WTC11 (cell line): ENCODE results near the gene CCDC144A. TPM values are rescaled to one million over a fixed set of nuclear protein-coding genes. Genes with fewer than 3 reads are reported as not detected.

ENCODE experiments used
- ATAC-seq: fragments of 200-7000 bp; cut with Tn5 transposase; 2 replicates; pipeline ENCODE4 v1.10.0; 2021; ENCODE audit warnings: mild to moderate bottlenecking, moderate library complexity
- CTCF ChIA-PET: fragments of 300-600 bp; sonication (Branson Sonifier 250); formaldehyde crosslinking; loops from one replicate; lab custom pipeline; 2021; ENCODE audit warnings: antibody characterized with exemption; lab: Charles Lee
- POLR2A ChIA-PET: fragments of 350-600 bp; sonication (Branson Sonifier 250); formaldehyde crosslinking; loops from one replicate; lab custom pipeline; 2021; ENCODE audit warnings: antibody characterized with exemption; lab: Charles Lee
- DNase-seq: peaks from one replicate; pipeline ENCODE4 v3.0.0; 2021; ENCODE audit warnings: low spot score
- H3K27ac Mint-ChIP-seq: 2 replicates; pipeline ENCODE4 v1.8.0; 2021; ENCODE audit warnings: mixed read lengths
- H3K27me3 Mint-ChIP-seq: 2 replicates; pipeline ENCODE4 v1.8.0; 2021; ENCODE audit warnings: low read depth, mild to moderate bottlenecking, moderate library complexity, mixed read lengths
- H3K36me3 Mint-ChIP-seq: 2 replicates; pipeline ENCODE4 v1.8.0; 2021; ENCODE audit warnings: mixed read lengths
- H3K4me1 Mint-ChIP-seq: 2 replicates; pipeline ENCODE4 v1.8.0; 2022; ENCODE audit warnings: mixed read lengths
- H3K4me3 Mint-ChIP-seq: 2 replicates; pipeline ENCODE4 v1.8.0; 2021; ENCODE audit warnings: mild to moderate bottlenecking, moderate library complexity, mixed read lengths
- H3K9me3 Mint-ChIP-seq: 2 replicates; pipeline ENCODE4 v1.8.0; 2021; ENCODE audit warnings: mixed read lengths
- ESRRA ChIP-seq: sonication (generic); formaldehyde crosslinking; IDR thresholded peaks from 2 replicates; pipeline ENCODE4 v1.8.1; 2022; ENCODE audit warnings: mild to moderate bottlenecking, missing genetic modification reagents, borderline replicate concordance
- FOXK1 ChIP-seq: sonication (generic); formaldehyde crosslinking; IDR thresholded peaks from 2 replicates; pipeline ENCODE4 v1.8.0; 2022; ENCODE audit warnings: mild to moderate bottlenecking, moderate library complexity, missing genetic modification reagents
- MYBL2 ChIP-seq: sonication (generic); formaldehyde crosslinking; IDR thresholded peaks from 2 replicates; pipeline ENCODE4 v1.8.1; 2023; ENCODE audit warnings: mild to moderate bottlenecking, moderate library complexity, missing genetic modification reagents
- NR2C2 ChIP-seq: sonication (generic); formaldehyde crosslinking; IDR thresholded peaks from 2 replicates; pipeline ENCODE4 v1.8.0; 2022; ENCODE audit warnings: mild to moderate bottlenecking, missing genetic modification reagents
- RELA ChIP-seq: sonication (generic); formaldehyde crosslinking; IDR thresholded peaks from 2 replicates; pipeline ENCODE4 v1.8.1; 2022; ENCODE audit warnings: missing genetic modification reagents, mild to moderate bottlenecking, borderline replicate concordance
- ZBTB21 ChIP-seq: sonication (generic); formaldehyde crosslinking; IDR thresholded peaks from 2 replicates; pipeline ENCODE4 v1.8.1; 2023; ENCODE audit warnings: mild to moderate bottlenecking, missing genetic modification reagents, borderline replicate concordance
- ZNF416 ChIP-seq: fragments of 250-450 bp; sonication (Bioruptor Pico); IDR thresholded peaks from 2 replicates; pipeline ENCODE4 v1.9.0; 2021; ENCODE audit warnings: mild to moderate bottlenecking, inconsistent platforms
- total RNA-seq: library from RNA; stranded (reverse); gene quantifications from 3 replicates; pipeline ENCODE4 v1.2.3, GENCODE V29; 2021
- TF ChIP-seq, protein P1 (sequence below): sonication (generic); formaldehyde crosslinking; IDR thresholded peaks from 2 replicates; pipeline ENCODE4 v1.8.0; 2022; ENCODE audit warnings: missing genetic modification reagents
- TF ChIP-seq, protein P2 (sequence below): sonication (generic); formaldehyde crosslinking; IDR thresholded peaks from 2 replicates; pipeline ENCODE4 v1.8.1; 2022; ENCODE audit warnings: missing genetic modification reagents, borderline replicate concordance
- TF ChIP-seq, protein P3 (sequence below): fragments of 250-450 bp; sonication (Bioruptor Pico); IDR thresholded peaks from 2 replicates; pipeline ENCODE4 v1.9.0; 2021; ENCODE audit warnings: moderate library complexity, mild to moderate bottlenecking, inconsistent platforms, borderline replicate concordance
- TF ChIP-seq, protein P4 (sequence below): fragments of 250-450 bp; sonication (Bioruptor Pico); IDR thresholded peaks from 2 replicates; pipeline ENCODE4 v1.8.0; 2021; ENCODE audit warnings: mild to moderate bottlenecking
- TF ChIP-seq, protein P5 (sequence below): fragments of 250-450 bp; sonication (Bioruptor Pico); IDR thresholded peaks from 2 replicates; pipeline ENCODE4 v2.1.2; 2022; ENCODE audit warnings: mild to moderate bottlenecking, moderate library complexity
- TF ChIP-seq, protein P6 (sequence below): sonication (generic); formaldehyde crosslinking; IDR thresholded peaks from 2 replicates; pipeline ENCODE4 v1.8.0; 2022; ENCODE audit warnings: mild to moderate bottlenecking, missing genetic modification reagents
- TF ChIP-seq, protein P7 (sequence below): sonication (generic); formaldehyde crosslinking; conservative IDR thresholded peaks from 2 replicates; pipeline ENCODE4 v1.8.1; 2022; ENCODE audit warnings: mild to moderate bottlenecking, missing genetic modification reagents
- TF ChIP-seq, protein P8 (sequence below): sonication (generic); formaldehyde crosslinking; IDR thresholded peaks from 2 replicates; pipeline ENCODE4 v1.8.1; 2022; ENCODE audit warnings: low read depth, mild to moderate bottlenecking, moderate library complexity, missing genetic modification reagents, borderline replicate concordance
- TF ChIP-seq, protein P9 (sequence below): sonication (generic); formaldehyde crosslinking; IDR thresholded peaks from 2 replicates; pipeline ENCODE4 v1.8.0; 2023; ENCODE audit warnings: missing genetic modification reagents, mild to moderate bottlenecking, borderline replicate concordance

CCDC144A gene
- total RNA-seq, 1 experiment from 2014 or later: 2.6 TPM

DNA sequence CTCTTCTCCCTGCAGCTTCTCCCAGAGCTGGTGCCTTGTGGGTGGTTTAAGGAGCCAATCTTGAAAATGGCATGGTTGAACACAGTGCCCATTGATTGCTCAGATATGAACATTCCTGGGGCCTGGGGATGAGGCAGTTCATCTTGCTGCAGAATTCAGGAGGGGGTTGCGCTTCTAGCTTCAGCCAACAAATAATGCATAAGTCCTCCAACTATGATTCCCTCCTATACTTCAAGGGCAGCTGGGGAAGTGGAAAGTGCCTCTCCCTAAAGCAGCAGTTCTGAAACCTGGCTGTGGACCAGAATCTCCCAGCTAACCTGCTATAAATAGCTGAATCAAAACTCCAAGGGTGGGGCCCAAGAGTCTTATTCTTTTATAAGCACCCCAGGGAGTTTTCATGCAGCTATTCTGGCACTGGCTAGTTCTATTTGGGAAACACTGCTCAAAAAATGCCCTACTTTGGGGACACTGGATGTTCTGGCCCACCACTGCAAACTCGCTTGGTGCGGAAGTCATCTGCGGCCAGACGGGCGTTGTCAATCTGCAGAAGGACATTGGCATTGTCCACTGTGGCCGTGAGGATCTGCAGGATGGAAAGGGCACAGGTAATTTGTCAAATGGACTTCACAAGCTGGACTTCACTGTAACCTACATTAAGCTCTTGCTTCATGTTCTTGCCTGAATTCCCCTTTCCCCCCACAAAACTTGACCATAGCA, 130.3 kb downstream of the CCDC144A start (continued):
- TF ChIP-seq, protein P1, sequence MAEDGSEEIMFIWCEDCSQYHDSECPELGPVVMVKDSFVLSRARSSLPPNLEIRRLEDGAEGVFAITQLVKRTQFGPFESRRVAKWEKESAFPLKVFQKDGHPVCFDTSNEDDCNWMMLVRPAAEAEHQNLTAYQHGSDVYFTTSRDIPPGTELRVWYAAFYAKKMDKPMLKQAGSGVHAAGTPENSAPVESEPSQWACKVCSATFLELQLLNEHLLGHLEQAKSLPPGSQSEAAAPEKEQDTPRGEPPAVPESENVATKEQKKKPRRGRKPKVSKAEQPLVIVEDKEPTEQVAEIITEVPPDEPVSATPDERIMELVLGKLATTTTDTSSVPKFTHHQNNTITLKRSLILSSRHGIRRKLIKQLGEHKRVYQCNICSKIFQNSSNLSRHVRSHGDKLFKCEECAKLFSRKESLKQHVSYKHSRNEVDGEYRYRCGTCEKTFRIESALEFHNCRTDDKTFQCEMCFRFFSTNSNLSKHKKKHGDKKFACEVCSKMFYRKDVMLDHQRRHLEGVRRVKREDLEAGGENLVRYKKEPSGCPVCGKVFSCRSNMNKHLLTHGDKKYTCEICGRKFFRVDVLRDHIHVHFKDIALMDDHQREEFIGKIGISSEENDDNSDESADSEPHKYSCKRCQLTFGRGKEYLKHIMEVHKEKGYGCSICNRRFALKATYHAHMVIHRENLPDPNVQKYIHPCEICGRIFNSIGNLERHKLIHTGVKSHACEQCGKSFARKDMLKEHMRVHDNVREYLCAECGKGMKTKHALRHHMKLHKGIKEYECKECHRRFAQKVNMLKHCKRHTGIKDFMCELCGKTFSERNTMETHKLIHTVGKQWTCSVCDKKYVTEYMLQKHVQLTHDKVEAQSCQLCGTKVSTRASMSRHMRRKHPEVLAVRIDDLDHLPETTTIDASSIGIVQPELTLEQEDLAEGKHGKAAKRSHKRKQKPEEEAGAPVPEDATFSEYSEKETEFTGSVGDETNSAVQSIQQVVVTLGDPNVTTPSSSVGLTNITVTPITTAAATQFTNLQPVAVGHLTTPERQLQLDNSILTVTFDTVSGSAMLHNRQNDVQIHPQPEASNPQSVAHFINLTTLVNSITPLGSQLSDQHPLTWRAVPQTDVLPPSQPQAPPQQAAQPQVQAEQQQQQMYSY (CRISPR knock-in tag): no peak
- TF ChIP-seq NR2C2 (CRISPR knock-in tag): no peak
- no peak for TF ChIP-seq MYBL2
- TF ChIP-seq, protein P2, sequence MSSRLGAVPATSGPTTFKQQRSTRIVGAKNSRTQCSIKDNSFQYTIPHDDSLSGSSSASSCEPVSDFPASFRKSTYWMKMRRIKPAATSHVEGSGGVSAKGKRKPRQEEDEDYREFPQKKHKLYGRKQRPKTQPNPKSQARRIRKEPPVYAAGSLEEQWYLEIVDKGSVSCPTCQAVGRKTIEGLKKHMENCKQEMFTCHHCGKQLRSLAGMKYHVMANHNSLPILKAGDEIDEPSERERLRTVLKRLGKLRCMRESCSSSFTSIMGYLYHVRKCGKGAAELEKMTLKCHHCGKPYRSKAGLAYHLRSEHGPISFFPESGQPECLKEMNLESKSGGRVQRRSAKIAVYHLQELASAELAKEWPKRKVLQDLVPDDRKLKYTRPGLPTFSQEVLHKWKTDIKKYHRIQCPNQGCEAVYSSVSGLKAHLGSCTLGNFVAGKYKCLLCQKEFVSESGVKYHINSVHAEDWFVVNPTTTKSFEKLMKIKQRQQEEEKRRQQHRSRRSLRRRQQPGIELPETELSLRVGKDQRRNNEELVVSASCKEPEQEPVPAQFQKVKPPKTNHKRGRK (CRISPR knock-in tag): no peak
- TF ChIP-seq, protein P3, sequence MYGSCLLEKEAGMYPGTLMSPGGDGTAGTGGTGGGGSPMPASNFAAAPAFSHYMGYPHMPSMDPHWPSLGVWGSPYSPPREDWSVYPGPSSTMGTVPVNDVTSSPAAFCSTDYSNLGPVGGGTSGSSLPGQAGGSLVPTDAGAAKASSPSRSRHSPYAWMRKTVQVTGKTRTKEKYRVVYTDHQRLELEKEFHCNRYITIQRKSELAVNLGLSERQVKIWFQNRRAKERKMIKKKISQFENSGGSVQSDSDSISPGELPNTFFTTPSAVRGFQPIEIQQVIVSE (CRISPR knock-in tag): no peak
- TF ChIP-seq, protein P4, sequence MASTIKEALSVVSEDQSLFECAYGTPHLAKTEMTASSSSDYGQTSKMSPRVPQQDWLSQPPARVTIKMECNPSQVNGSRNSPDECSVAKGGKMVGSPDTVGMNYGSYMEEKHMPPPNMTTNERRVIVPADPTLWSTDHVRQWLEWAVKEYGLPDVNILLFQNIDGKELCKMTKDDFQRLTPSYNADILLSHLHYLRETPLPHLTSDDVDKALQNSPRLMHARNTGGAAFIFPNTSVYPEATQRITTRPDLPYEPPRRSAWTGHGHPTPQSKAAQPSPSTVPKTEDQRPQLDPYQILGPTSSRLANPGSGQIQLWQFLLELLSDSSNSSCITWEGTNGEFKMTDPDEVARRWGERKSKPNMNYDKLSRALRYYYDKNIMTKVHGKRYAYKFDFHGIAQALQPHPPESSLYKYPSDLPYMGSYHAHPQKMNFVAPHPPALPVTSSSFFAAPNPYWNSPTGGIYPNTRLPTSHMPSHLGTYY (CRISPR knock-in tag): no peak

DNA sequence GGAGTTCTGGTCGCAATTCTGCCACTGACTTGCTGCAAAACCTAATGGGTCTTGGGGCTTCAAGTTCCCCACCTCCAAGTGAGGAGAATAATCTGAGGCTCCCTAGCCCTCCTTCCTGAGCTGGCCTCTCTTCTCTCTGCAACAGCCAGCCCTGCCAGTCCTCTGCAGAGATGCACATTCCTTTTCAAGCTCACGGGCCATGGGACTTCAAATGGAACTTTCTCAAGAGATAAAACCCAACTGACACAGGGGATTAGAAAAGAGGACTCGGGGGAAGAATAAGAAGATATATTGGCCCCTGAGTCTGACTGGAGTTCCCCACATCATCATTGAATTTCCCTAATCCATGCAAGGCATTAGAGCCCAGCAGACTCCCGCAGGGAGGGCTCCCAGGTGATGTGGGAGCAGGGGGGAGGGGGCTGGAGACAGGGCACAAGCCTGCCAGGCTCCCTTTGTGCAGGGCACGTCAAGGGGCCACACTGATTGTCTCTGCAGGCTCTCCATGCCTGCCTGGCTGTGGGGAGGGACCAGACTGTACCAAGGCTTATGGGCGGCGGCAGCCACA, 131.0 kb downstream of the CCDC144A start:
- no peak for ATAC-seq
- no peak for DNase-seq
- TF ChIP-seq, protein P5, sequence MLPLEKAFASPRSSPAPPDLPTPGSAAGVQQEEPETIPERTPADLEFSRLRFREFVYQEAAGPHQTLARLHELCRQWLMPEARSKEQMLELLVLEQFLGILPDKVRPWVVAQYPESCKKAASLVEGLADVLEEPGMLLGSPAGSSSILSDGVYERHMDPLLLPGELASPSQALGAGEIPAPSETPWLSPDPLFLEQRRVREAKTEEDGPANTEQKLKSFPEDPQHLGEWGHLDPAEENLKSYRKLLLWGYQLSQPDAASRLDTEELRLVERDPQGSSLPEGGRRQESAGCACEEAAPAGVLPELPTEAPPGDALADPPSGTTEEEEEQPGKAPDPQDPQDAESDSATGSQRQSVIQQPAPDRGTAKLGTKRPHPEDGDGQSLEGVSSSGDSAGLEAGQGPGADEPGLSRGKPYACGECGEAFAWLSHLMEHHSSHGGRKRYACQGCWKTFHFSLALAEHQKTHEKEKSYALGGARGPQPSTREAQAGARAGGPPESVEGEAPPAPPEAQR (CRISPR knock-in tag): no peak
- TF ChIP-seq ZBTB21 (CRISPR knock-in tag) (no peak), ZNF416 (CRISPR knock-in tag) (no peak), ESRRA (CRISPR knock-in tag) (no peak), FOXK1 (CRISPR knock-in tag) (no peak), RELA (CRISPR knock-in tag) (no peak)
- TF ChIP-seq, protein P6, sequence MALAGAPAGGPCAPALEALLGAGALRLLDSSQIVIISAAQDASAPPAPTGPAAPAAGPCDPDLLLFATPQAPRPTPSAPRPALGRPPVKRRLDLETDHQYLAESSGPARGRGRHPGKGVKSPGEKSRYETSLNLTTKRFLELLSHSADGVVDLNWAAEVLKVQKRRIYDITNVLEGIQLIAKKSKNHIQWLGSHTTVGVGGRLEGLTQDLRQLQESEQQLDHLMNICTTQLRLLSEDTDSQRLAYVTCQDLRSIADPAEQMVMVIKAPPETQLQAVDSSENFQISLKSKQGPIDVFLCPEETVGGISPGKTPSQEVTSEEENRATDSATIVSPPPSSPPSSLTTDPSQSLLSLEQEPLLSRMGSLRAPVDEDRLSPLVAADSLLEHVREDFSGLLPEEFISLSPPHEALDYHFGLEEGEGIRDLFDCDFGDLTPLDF (CRISPR knock-in tag): no peak
- TF ChIP-seq, protein P7, sequence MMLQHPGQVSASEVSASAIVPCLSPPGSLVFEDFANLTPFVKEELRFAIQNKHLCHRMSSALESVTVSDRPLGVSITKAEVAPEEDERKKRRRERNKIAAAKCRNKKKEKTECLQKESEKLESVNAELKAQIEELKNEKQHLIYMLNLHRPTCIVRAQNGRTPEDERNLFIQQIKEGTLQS: no peak
- TF ChIP-seq, protein P8, sequence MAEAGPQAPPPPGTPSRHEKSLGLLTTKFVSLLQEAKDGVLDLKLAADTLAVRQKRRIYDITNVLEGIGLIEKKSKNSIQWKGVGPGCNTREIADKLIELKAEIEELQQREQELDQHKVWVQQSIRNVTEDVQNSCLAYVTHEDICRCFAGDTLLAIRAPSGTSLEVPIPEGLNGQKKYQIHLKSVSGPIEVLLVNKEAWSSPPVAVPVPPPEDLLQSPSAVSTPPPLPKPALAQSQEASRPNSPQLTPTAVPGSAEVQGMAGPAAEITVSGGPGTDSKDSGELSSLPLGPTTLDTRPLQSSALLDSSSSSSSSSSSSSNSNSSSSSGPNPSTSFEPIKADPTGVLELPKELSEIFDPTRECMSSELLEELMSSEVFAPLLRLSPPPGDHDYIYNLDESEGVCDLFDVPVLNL (CRISPR knock-in tag): no peak
- TF ChIP-seq, protein P3 (CRISPR knock-in tag): no peak
- TF ChIP-seq, protein P9, sequence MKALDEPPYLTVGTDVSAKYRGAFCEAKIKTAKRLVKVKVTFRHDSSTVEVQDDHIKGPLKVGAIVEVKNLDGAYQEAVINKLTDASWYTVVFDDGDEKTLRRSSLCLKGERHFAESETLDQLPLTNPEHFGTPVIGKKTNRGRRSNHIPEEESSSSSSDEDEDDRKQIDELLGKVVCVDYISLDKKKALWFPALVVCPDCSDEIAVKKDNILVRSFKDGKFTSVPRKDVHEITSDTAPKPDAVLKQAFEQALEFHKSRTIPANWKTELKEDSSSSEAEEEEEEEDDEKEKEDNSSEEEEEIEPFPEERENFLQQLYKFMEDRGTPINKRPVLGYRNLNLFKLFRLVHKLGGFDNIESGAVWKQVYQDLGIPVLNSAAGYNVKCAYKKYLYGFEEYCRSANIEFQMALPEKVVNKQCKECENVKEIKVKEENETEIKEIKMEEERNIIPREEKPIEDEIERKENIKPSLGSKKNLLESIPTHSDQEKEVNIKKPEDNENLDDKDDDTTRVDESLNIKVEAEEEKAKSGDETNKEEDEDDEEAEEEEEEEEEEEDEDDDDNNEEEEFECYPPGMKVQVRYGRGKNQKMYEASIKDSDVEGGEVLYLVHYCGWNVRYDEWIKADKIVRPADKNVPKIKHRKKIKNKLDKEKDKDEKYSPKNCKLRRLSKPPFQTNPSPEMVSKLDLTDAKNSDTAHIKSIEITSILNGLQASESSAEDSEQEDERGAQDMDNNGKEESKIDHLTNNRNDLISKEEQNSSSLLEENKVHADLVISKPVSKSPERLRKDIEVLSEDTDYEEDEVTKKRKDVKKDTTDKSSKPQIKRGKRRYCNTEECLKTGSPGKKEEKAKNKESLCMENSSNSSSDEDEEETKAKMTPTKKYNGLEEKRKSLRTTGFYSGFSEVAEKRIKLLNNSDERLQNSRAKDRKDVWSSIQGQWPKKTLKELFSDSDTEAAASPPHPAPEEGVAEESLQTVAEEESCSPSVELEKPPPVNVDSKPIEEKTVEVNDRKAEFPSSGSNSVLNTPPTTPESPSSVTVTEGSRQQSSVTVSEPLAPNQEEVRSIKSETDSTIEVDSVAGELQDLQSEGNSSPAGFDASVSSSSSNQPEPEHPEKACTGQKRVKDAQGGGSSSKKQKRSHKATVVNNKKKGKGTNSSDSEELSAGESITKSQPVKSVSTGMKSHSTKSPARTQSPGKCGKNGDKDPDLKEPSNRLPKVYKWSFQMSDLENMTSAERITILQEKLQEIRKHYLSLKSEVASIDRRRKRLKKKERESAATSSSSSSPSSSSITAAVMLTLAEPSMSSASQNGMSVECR (CRISPR knock-in tag): no peak

More for the DNA sequence above, 131.0 kb downstream of the CCDC144A start:
- Mint-ChIP-seq H3K27ac (no peak overlapping the region), H3K9me3 (no peaks in the 10 kb centered on the region), H3K36me3 (no peaks in the 10 kb centered on the region), H3K27me3 (no peaks in the 10 kb centered on the region), H3K4me3 (no peak overlapping the region), H3K4me1 (no peaks in the 10 kb centered on the region)
- POLR2A ChIA-PET: no interaction called here
- CTCF ChIA-PET: no interaction called here
